Stimulated activated CD4-positive, alpha-beta T cell treated with anti-CD3 and anti-CD28 coated beads, Interleukin-1b, Interleukin-23, amount 100 ng/mL, for 4 hours (primary cell): ENCODE data around the gene ALPI.

Experiments used
- DNase-seq, 2 donors: peaks; one replicate each; pipeline ENCODE4 v3.0.0-alpha.2; 2020; ENCODE audit warnings: low read depth in 2 of 2

ALPI gene

GRCh38 chr2:232460171-232460570 is 4.2 kb downstream of the ALPI start:
- DNase-seq, result no peak

- no peak for DNase-seq
Observed at GRCh38 chr2:232463701-232464543, 8.0 kb downstream of the ALPI start.

- no peak for DNase-seq
Observed at GRCh38 chr2:232464544-232464885, 8.6 kb downstream of the ALPI start.

DNA sequence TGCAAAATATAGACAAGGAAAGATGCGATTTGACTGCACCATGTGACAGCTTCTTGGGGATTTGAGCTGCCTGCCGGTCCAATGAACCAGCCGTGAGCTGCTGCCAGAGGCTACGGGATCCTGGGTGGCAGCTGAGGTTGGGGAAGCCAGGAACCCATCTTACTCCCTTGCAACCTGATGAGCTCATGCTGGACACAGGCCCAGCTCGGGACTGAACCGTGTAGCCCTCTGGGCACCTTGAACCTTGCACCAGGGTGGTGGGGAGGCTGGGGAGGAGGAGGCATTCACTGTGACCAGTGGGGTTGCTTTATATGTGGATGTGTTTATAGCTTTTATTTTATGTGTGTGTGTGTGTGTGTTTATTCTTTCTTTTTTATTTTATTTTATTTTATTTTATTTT is 9.1 kb downstream of the ALPI start:
- DNase-seq, result no peak

GRCh38 chr2:232466221-232466620 is 10.3 kb downstream of the ALPI start:
- no peak for DNase-seq

GRCh38 chr2:232473467-232473890 is 17.5 kb downstream of the ALPI start:
- DNase-seq, result no peak

DNA sequence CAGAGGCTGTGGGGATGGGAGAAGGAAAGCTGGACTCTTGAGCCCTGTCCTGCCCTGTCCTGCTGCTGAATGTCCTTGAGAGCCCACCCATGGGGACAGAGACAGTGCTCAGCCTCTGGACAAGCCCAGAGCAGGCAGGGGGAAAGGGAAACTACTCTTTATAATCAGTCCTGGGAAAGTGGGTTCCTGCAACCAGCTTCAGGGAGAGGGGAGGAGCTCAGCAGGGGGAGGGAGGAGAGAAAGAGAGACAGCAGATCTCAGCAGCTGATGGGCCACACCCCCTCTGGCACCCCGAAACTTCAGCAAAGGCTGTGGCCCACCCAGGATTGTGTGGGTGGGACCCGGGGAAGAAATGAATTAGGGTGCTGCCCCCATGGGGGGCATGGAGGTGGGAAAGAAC is 20.1 kb downstream of the ALPI start:
- no peak for DNase-seq

DNA sequence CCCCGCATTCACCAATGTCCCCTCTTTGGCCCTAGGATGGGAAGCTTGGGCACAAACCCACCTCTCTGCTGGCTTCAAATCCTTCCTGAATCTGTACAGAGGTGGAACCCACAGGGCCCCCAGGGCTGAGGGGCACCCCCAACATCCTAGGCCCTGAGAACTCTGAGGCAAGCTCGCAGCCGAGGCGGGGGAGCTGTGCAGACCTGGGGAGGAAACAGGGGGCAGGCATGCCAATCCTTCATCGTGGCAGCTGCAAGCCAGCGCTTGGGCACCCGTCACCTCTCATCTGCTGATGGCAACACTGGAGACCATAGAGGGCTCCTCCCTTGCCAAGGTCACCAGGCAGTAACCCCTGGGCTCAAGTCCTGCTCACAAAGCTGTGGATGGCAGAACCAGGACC is 20.8 kb downstream of the ALPI start:
- DNase-seq, result no peak

DNA sequence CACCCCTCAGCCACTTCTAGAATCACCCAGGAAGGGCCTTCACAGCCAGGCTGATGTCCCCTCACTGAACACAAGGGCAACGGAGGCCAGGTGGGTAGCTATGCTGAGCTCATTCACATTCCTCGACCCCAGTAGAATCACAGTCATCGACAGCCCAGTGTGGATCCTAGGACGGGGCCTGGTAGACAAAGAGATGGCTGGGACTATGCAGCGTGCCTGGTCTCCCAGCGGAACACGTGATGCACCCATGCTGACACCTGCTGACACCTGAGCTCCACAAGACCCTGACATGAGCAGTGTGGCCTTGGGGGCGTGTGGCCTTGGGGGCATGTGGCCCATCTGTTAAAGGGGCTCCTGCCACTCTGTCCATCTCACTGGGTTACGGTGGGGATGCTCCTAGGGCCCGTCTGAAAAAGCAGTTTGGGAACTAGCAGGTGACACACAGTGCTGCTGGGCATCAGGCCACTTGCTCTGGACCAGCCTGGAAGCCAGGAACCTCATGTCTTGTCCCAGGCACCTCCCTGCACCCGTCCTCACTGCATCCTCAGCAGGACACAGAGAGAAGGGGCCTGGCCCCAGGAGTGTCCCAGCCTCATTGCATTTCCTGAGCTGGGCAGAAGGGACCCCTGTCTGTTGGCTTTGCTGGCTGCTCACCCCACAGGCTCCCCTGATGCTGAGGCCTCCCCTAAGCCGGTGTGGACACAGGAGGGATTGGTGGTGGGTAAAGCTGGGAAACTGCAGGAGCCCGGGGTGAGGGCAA is 22.0 kb downstream of the ALPI start:
- no peak for DNase-seq

GRCh38 chr2:232478571-232479340 is 22.8 kb downstream of the ALPI start:
- no peak for DNase-seq

GRCh38 chr2:232479341-232480200 is 23.6 kb downstream of the ALPI start:
- no peak for DNase-seq

DNA sequence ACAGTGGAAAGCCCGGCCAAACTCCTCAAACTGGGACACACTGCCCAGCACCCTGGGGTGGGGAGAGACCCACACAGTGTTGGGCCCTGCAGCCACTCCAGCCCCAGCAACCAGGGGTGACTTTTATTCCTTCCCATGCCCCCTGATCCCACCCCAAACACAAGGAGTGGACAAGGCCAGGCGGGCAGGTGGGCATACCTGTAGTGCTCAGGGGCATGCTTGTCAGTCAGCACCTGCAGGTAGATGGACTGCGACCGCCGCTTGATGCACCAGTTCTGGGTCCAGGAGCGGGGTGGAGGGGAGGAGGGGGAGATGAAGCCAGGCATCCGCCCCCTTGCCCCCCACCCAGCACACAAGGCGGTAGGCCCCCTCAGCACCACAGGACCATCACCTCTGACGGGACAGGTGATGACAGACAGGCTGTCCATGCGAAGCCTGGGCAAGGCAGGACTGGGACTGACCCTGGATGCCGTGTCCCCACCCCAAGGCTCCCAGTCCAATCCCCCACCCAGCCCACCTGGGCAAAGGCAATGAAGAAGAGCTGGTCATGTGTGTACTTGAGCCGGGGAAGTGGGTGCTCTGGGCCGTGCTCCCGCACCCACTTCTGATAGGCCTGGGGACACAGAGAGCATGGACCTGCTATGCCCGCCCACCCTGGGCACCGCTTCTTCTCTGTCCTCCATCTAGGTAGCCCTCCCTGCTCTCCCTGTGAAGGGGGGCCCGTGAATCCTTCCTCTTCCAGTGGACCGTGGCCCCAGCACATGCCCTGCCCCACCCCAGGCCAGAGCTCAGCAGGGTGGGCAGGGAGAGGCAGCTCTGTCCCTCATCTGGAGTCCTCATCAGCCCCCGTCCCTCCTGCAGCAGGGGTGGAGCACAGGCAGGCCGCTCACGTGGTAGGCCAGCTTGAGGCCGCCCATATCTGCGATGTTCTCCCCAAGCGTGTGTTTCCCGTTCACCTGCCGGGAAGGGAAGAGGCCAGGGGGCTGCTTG is 24.5 kb downstream of the ALPI start:
- no peak for DNase-seq

DNA sequence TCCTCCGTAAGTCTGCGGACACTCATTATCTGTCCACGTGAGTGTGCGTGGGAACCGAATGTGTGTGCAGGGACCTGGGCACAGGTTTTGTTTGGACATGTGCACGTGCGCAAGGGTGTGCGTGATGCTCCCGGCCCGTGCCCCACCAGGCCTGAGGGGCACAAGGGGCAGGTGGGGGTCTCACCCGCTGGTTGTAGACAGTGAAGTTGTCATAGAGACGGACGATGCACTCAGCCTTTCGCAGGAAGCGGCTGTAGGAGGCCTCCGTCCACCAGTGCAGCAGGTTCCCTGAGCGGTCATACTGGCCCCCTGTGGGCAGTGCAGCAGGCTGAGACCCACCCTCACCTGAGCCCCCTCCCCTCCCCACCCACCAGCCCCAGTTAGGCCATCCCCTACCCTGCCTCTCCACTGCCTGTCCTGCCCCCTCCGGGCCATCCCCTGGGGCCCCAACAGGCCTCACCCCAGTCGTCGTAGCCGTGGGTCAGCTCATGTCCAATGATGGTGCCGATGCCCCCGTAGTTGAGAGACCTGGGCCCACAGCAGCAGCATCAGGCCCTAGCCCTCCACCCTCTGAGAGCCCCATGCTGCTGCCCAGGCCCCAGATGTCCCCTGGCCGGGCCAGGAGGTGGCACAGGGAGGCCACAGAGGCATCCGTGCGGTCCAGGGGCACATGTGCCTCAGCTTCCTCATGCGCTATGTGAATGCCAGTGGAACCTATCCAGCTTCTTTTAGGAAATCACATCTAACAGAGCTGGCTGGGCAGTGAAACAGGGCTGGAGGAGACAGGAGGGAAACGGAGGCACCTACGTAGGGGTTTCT is 25.6 kb downstream of the ALPI start:
- DNase-seq, result no peak

DNA sequence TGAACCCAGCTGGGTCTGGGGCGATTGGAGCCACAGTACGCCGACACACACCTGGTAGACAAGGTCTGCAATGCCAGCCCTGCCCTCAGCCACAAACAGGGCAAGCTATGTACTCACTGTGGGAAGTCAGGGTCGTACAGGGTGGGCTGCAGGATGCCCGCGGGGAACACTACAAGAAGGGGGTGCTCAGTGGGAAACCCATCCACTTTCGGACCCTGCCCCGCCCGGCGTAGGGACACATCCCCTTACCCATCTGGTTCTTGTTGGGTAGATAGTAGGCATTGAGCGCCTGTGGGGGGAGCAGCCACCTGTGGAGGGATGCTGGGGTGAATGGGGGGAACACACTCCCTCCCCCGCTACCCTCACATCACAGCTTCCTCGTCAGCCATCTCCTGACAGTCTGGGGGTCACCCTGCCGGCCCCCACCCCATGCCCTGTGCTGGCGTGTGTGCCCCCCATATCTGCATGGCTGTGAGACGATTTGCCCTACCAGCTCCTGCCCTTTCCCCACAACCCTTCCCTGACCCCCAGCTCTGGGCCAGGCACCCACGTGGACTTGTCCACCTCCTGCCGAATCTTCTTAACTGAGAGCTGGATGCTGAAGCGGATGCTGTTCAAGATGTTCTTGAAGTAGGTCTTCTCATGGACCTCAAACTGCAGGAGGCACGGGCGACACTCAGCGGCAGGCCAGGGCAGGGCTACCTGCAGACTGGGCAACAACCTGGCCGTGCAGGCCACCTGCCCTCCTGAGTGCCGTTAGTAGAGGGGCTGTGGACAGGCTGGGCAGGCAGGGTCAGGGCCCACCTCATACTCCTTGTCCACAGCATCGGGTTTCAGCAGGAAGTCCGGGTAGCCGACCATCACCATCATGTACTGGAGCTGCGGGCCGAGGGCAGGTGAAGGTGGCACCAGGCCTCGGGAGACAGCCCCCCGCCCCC is 26.6 kb downstream of the ALPI start:
- no peak for DNase-seq

DNA sequence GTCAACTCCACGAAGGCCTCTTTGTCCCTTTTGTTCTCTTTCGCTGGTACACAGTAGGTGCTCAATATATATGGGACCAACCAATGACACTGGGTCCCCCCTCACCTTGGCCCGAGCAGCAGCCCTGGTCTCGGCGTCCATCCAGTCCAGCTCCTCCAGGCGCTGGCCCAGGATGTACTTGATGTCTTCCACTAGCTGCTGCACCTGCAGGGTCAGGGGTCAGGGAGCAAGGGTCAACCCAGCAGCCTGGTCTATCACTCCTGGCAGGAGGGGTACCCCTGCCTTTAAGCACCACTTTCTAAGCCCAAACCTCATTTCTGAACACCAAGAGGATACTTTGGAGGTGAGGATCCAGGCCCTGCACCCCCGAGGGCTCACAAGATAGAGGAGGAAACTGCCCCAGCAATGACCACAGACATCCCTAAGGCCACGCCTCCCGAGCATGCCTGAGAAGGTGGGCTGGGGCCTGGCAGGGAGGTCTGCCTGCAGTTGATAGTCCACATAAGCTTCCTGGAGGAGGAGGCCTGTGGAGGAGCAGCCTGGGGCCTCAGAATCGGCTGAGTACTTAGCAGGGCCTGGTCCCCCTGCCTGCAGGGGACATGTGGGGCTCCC is 27.5 kb downstream of the ALPI start:
- DNase-seq, result no peak

DNA sequence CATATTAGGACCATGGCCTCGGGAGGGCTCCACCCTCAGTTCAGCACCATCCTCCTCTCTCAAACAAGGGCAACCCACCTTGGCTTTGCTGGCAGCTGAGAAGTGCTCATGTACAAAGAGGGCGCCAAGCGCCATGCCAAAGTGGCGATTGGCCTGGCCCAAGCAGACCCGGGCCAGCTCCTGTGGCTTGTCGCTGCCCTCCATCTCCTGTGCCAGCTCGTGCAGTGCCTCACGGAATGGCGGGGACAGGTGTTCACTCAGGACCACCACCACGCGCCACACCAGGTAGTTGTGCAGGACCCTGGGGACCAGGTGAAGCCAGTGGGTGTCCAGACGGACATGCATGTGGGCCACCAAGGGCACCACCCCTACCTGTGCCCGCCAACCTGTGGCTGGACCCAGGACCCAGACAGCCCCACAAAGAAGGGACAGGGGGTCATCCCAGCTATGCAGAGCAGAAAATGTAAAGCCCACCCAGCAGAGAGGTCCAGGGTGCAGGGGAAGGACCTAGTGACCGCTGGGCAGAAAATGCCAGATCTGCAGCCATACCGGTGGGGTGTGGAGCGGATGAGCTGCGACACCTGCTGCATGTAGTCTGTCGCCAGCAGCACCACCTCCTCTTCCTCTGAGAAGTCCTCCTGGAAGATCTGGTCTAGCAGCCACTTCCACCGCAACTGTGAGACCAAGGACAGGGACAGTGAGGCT is 28.1 kb downstream of the ALPI start:
- DNase-seq, result no peak

DNA sequence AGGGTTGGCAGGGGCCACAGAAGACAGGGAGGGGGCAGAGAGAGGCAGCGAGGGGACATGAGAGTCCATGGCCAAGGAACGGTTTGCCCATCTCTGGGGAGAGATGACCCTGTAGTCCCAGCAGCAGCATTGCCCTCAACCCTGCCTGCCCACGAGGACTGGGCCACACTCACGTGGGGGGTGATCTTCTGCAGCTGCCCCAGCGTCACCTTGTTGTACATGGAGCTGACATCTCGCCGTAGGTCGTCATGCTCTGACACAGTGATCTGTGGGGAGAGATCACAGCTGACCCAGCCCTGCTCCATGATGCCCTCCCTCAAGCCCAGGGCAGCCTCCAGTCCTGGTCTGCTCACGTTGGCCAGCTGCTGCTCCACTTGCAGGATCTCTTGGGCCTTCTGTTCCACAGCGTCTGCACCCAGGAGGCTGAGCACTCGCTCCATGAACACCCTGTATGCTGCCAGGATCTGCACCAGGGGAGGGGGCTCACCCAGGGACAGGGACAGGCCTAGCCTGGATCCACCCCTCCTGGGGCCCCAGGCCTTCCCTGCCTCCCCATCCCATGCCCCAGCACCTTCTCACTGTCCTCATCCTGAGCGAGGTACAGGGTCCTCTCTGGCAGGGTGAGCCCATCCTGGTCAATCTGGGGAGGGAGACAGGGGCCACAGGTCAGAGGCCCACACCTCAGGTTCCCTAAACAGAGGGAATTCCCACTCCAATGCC is 28.8 kb downstream of the ALPI start:
- no peak for DNase-seq
